C4-2B (cell line): ENCODE results near the gene SPCS3.

Experiments
- ZFX ChIP-seq: fragments of 450-650 bp; IDR thresholded peaks from 2 replicates; pipeline ENCODE4 v1.6.1; 2017
- TF ChIP-seq, protein P1 (sequence below): fragments of 450-650 bp; conservative IDR thresholded peaks from 2 replicates; pipeline ENCODE4 v1.5.1; 2017; ENCODE audit warnings: mild to moderate bottlenecking

DNA sequence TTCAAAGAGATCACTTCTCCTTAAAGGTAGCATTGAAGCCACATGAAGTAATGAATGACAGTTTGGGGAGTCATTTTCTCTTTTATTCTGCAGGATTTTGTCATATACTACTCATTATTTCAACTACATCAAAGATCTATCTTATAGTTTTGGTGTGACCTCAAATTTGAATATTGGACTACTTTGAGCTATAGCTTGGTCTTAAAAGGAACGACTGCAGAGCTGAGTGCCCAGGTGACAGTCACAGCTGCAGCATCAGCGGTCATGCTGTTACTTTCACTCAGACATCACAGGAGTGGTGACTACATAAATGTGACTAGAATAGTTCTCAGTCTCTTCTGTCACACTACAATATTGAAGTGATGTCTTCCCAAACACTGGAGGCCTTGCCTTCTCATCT, 10.7 kb upstream of the SPCS3 start:
- TF ChIP-seq, protein P1, sequence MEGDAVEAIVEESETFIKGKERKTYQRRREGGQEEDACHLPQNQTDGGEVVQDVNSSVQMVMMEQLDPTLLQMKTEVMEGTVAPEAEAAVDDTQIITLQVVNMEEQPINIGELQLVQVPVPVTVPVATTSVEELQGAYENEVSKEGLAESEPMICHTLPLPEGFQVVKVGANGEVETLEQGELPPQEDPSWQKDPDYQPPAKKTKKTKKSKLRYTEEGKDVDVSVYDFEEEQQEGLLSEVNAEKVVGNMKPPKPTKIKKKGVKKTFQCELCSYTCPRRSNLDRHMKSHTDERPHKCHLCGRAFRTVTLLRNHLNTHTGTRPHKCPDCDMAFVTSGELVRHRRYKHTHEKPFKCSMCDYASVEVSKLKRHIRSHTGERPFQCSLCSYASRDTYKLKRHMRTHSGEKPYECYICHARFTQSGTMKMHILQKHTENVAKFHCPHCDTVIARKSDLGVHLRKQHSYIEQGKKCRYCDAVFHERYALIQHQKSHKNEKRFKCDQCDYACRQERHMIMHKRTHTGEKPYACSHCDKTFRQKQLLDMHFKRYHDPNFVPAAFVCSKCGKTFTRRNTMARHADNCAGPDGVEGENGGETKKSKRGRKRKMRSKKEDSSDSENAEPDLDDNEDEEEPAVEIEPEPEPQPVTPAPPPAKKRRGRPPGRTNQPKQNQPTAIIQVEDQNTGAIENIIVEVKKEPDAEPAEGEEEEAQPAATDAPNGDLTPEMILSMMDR, result no peak
- no peak for TF ChIP-seq ZFX
